Heart left ventricle (tissue), 13 donors: ENCODE measurements around the gene FGF14.

Experiments
- POLR2A ChIP-seq, 2 donors: fragments of 450-650 bp; IDR thresholded peaks; one replicate each; pipeline ENCODE4 v1.6.1; 2017; ENCODE audit warnings: antibody characterized with exemption in 2 of 2, mild to moderate bottlenecking in 2 of 2, moderate library complexity in 2 of 2
- TF ChIP-seq, protein P1 (sequence below), 12 donors: fragments of 200-600 bp; sonication (generic) in 4 of 12; IDR thresholded peaks; one replicate each; pipeline versions ENCODE4 v1.5.0 to v1.8.0; 2018 to 2022; ENCODE audit warnings: antibody characterized with exemption in 12 of 12, mild to moderate bottlenecking in 5 of 12
- donor health status: ischemic (EF 13 %, LVEDD 7.1; RV severe dilation, severe dysfunction).
- donor health status: DM: no; HTN: yes; CAD: no.
- donor health status: DM: no; HTN: no; CAD: no.
- donor health status: ischemic (EF 25% LVEDD 6.9; RV normal size, moderate dysfunction).
- donor health status: ischemic (EF 25% LVEDD 5.7; RV mildly dilated, moderate dysfunction).
- donor health status: ischemic (EF 35%, LVEDD 5.7; RV mildly dilated, moderate dysfunction).
- donor health status: nonischemic (EF 11% LVEDD 7.7; RV severe dilation, severe dysfunction).
- donor health status: DM: yes; HTN: yes; CAD: no.
- donor health status: PGD.
- donor health status: ischemic (EF 29% LVEDD 5.4; RV normal size, mild dysfunction).
- donor health status: nonischemic (EF 23%, LVEDD 6.1; RV moderate dilation, normal function).

DNA sequence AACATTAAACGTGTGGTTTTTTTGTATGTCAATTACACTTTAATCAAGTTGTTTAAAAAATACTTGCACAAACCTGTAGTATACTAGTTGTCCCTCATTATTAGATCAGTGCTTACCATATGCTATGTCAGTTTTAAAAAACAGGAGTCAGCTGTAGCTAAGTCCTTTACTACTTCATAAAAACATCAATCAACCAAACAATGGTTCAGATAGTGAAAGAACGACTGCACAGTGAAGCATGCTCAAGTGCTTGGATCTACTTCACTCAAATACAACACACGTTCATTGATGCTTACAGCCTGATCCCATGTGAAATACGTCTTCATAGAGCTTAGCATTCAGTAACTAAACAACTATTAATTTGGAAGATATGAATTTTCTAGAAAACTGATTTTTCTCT, 225.0 kb downstream of the FGF14 start:
- TF ChIP-seq, protein P1, sequence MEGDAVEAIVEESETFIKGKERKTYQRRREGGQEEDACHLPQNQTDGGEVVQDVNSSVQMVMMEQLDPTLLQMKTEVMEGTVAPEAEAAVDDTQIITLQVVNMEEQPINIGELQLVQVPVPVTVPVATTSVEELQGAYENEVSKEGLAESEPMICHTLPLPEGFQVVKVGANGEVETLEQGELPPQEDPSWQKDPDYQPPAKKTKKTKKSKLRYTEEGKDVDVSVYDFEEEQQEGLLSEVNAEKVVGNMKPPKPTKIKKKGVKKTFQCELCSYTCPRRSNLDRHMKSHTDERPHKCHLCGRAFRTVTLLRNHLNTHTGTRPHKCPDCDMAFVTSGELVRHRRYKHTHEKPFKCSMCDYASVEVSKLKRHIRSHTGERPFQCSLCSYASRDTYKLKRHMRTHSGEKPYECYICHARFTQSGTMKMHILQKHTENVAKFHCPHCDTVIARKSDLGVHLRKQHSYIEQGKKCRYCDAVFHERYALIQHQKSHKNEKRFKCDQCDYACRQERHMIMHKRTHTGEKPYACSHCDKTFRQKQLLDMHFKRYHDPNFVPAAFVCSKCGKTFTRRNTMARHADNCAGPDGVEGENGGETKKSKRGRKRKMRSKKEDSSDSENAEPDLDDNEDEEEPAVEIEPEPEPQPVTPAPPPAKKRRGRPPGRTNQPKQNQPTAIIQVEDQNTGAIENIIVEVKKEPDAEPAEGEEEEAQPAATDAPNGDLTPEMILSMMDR (IDR thresholded peaks at IDR 0.05): no peak
- no peak for TF ChIP-seq POLR2A (IDR thresholded peaks at IDR 0.05)
